ENCODE data around the gene SLC16A9.

GRCh38 chr10:59644841-59645240 is 64.8 kb downstream of the SLC16A9 start:
- TF ChIP-seq CTCF (IDR thresholded peaks at IDR 0.05), result no peak
- no peak for TF ChIP-seq POLR2A (IDR thresholded peaks at IDR 0.05)
